ENCODE results near the gene MKNK2. TPM values are rescaled to one million over a fixed set of nuclear protein-coding genes. Genes with fewer than 3 reads are reported as not detected.

Gene MKNK2
- total and polyA plus RNA-seq, 2 of the 13 experiments (the other 11 are each of a cell fraction or from before 2014, with no cell fraction given), result 44.9 to 112 TPM

GRCh38 chr19:2059422-2060201, 8.6 kb upstream of the MKNK2 start (continued):
- TF ChIP-seq, protein P1, sequence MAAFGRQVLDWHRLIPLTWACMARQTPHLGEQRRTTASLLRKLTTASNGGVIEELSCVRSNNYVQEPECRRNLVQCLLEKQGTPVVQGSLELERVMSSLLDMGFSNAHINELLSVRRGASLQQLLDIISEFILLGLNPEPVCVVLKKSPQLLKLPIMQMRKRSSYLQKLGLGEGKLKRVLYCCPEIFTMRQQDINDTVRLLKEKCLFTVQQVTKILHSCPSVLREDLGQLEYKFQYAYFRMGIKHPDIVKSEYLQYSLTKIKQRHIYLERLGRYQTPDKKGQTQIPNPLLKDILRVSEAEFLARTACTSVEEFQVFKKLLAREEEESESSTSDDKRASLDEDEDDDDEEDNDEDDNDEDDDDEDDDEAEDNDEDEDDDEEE (CRISPR knock-in tag; IDR thresholded peaks at IDR 0.05), result 0 out of 2 replicates have a peak, but pooled peaks have one; percentile 31
- TF ChIP-seq ZNF605 (CRISPR knock-in tag; IDR thresholded peaks at IDR 0.05), result 0 out of 2 replicates have a peak, but pooled peaks have one; percentile 47
- TF ChIP-seq DMTF1 (CRISPR knock-in tag; IDR thresholded peaks at IDR 0.05), result no peak
- TF ChIP-seq ZFP41 (CRISPR knock-in tag; IDR thresholded peaks at IDR 0.05; ENCODE audit: borderline replicate concordance), result peak; percentile 68; the same call in 1 of the 2 replicates
- peak; percentile 91 for TF ChIP-seq AKAP8 (CRISPR knock-in tag; IDR thresholded peaks at IDR 0.05)
- TF ChIP-seq ZNF570 (CRISPR knock-in tag; IDR thresholded peaks at IDR 0.05; ENCODE audit: borderline replicate concordance), result peak; percentile 67; the same call in 1 of the 2 replicates
- TF ChIP-seq ZBTB20 (CRISPR knock-in tag; IDR thresholded peaks at IDR 0.05; ENCODE audit: borderline replicate concordance, low read depth), result no peak
- peak; percentile 60; the same call in 1 of the 2 replicates for TF ChIP-seq ZNF547 (CRISPR knock-in tag; IDR thresholded peaks at IDR 0.05)
- TF ChIP-seq ONECUT2 (CRISPR knock-in tag; IDR thresholded peaks at IDR 0.05), result no peak
- TF ChIP-seq ZNF784 (CRISPR knock-in tag; IDR thresholded peaks at IDR 0.05; ENCODE audit: borderline replicate concordance), result peak; percentile 59; the same call in 1 of the 2 replicates
- 0 out of 2 replicates have a peak, but pooled peaks have one; percentile 78 for TF ChIP-seq HES4 (CRISPR knock-in tag; IDR thresholded peaks at IDR 0.05; ENCODE audit: borderline replicate concordance)
- 0 out of 2 replicates have a peak, but pooled peaks have one; percentile 33 for TF ChIP-seq MIXL1 (CRISPR knock-in tag; IDR thresholded peaks at IDR 0.05)
- TF ChIP-seq MZF1 (CRISPR knock-in tag; IDR thresholded peaks at IDR 0.05; ENCODE audit: borderline replicate concordance), result no peak
- TF ChIP-seq, protein P2, sequence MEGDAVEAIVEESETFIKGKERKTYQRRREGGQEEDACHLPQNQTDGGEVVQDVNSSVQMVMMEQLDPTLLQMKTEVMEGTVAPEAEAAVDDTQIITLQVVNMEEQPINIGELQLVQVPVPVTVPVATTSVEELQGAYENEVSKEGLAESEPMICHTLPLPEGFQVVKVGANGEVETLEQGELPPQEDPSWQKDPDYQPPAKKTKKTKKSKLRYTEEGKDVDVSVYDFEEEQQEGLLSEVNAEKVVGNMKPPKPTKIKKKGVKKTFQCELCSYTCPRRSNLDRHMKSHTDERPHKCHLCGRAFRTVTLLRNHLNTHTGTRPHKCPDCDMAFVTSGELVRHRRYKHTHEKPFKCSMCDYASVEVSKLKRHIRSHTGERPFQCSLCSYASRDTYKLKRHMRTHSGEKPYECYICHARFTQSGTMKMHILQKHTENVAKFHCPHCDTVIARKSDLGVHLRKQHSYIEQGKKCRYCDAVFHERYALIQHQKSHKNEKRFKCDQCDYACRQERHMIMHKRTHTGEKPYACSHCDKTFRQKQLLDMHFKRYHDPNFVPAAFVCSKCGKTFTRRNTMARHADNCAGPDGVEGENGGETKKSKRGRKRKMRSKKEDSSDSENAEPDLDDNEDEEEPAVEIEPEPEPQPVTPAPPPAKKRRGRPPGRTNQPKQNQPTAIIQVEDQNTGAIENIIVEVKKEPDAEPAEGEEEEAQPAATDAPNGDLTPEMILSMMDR (CRISPR knock-in tag; IDR thresholded peaks at IDR 0.05), result peak; percentile 17; the same call in 1 of the 2 replicates
- no peak for TF ChIP-seq TCF12 (IDR thresholded peaks at IDR 0.05)
- TF ChIP-seq TCF12 (CRISPR knock-in tag; IDR thresholded peaks at IDR 0.05), result peak; percentile 66; the same call in 1 of the 2 replicates
- TF ChIP-seq, protein P3, sequence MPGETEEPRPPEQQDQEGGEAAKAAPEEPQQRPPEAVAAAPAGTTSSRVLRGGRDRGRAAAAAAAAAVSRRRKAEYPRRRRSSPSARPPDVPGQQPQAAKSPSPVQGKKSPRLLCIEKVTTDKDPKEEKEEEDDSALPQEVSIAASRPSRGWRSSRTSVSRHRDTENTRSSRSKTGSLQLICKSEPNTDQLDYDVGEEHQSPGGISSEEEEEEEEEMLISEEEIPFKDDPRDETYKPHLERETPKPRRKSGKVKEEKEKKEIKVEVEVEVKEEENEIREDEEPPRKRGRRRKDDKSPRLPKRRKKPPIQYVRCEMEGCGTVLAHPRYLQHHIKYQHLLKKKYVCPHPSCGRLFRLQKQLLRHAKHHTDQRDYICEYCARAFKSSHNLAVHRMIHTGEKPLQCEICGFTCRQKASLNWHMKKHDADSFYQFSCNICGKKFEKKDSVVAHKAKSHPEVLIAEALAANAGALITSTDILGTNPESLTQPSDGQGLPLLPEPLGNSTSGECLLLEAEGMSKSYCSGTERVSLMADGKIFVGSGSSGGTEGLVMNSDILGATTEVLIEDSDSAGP (CRISPR knock-in tag; IDR thresholded peaks at IDR 0.05; ENCODE audit: borderline replicate concordance), result peak; percentile 84
- TF ChIP-seq MTF2 (CRISPR knock-in tag; IDR thresholded peaks at IDR 0.05; ENCODE audit: borderline replicate concordance), result peak; percentile 26; the same call in 1 of the 2 replicates
- peak; percentile 88 for TF ChIP-seq BORCS8-MEF2B (CRISPR knock-in tag; IDR thresholded peaks at IDR 0.05)
- 0 out of 2 replicates have a peak, but pooled peaks have one; percentile 14 for TF ChIP-seq ZNF563 (CRISPR knock-in tag; IDR thresholded peaks at IDR 0.05)
- peak; percentile 69; the same call in 1 of the 2 replicates for TF ChIP-seq DR1 (CRISPR knock-in tag; IDR thresholded peaks at IDR 0.05)

Measured in HepG2 (cell line).